Vagina (tissue), 2 donors: ENCODE measurements around the gene ADD1.
"Not testable (repeated sequence)": the region's sequence is repeated elsewhere in the genome, so short reads cannot be mapped to it uniquely, and the experiment has no call there.

ENCODE experiments used
- POLR2A ChIP-seq, 2 donors: fragments of 450-650 bp; IDR thresholded peaks; one replicate each; pipeline ENCODE4 v1.6.1; 2017; ENCODE audit warnings: antibody characterized with exemption in 2 of 2, mild to moderate bottlenecking in 2 of 2, moderate library complexity in 2 of 2
- POLR2AphosphoS5 ChIP-seq, 2 donors: sonication (generic); formaldehyde crosslinking; IDR thresholded peaks; one replicate each; pipeline ENCODE4 v1.9.0; 2017; ENCODE audit warnings: antibody characterized with exemption in 2 of 2, mild to moderate bottlenecking in 2 of 2, low read depth in 1 of 2; ENCODE audit not compliant: insufficient read depth in 1 of 2
- TF ChIP-seq, protein P1 (sequence below), 3 experiments: fragments of 450-650 bp in 2 of 3; fragments of 200-600 bp in 1 of 3; sonication (generic) in 1 of 3; IDR thresholded peaks; one replicate each; pipeline ENCODE4 v1.5.1; 2017 to 2019; ENCODE audit warnings: antibody characterized with exemption in 3 of 3, mild to moderate bottlenecking in 2 of 3, moderate library complexity in 2 of 3

DNA sequence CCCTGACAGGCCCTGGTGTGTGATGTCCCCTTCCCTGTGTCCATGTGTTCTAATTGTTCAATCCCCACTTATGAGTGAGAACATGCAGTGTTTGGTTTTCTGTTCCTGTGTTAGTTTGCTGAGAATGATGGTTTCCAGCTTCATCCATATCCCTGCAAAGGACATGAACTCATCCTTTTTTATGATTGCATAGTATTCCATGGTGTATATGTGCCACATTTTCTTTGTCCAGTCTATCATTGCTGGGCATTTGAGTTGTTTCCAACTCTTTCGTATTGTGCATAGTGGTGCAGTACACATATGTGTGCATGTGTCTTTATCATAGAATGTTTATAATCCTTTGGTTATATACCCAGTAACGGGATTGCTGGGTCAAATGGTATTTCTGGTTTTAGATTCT, 73.1 kb downstream of the ADD1 start:
- TF ChIP-seq POLR2AphosphoS5 (IDR thresholded peaks at IDR 0.05; ENCODE audit: insufficient read depth in 1 of 2, low read depth in 1 of 2); POLR2A (IDR thresholded peaks at IDR 0.05): not testable (repeated sequence)
- TF ChIP-seq, protein P1, sequence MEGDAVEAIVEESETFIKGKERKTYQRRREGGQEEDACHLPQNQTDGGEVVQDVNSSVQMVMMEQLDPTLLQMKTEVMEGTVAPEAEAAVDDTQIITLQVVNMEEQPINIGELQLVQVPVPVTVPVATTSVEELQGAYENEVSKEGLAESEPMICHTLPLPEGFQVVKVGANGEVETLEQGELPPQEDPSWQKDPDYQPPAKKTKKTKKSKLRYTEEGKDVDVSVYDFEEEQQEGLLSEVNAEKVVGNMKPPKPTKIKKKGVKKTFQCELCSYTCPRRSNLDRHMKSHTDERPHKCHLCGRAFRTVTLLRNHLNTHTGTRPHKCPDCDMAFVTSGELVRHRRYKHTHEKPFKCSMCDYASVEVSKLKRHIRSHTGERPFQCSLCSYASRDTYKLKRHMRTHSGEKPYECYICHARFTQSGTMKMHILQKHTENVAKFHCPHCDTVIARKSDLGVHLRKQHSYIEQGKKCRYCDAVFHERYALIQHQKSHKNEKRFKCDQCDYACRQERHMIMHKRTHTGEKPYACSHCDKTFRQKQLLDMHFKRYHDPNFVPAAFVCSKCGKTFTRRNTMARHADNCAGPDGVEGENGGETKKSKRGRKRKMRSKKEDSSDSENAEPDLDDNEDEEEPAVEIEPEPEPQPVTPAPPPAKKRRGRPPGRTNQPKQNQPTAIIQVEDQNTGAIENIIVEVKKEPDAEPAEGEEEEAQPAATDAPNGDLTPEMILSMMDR (IDR thresholded peaks at IDR 0.05): not testable (repeated sequence)
